ENCODE data around the gene TSPO2.
"Not testable (repeated sequence)": the region's sequence is repeated elsewhere in the genome, so short reads cannot be mapped to it uniquely, and the experiment has no call there.

TSPO2 gene, protein sequence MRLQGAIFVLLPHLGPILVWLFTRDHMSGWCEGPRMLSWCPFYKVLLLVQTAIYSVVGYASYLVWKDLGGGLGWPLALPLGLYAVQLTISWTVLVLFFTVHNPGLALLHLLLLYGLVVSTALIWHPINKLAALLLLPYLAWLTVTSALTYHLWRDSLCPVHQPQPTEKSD

DNA sequence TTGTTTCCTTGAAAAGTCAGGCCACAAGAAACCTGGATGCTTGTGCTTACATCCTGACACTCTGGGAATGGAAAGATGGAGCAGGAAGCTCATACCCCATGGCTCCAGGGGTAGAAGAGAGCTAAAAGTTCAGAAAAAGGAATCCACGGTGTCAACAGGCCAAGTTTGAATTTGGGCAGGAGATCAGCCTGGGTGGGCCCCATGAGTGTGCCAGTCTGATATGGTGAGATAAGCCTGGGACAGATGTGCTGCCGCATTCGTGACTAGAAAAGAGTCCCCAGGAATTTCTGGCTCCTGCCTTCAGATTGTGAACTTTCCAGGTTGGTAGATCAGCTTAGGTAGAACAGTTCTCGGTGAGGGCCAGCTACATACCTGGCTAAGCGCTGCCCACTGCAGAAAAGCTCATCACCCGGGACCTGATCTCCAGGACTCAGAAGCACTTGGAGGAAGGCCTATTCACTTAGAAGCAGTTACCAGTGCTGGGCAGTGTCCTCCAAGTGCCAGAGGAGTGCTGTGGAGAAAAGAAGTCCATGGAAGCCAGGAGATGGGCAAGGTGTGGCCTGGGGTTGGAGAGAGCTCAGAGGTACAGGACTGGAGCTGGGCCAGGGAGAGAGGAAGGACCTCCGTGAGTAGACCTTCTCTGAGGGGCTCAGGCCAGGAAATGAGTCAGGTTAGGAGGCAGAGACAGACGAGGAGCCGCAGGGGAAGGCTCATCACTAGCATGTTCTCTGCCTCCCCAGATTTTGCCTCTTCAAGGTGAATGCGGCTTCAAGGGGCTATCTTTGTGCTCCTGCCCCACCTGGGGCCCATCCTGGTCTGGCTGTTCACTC lies at the start of gene TSPO2:
Gene TSPO2 (plus strand): TSS at position 242 of the 830 bp plus-strand sequence. CDS start 519 bp downstream, at position 761.
- DNase-seq = no peak

DNA sequence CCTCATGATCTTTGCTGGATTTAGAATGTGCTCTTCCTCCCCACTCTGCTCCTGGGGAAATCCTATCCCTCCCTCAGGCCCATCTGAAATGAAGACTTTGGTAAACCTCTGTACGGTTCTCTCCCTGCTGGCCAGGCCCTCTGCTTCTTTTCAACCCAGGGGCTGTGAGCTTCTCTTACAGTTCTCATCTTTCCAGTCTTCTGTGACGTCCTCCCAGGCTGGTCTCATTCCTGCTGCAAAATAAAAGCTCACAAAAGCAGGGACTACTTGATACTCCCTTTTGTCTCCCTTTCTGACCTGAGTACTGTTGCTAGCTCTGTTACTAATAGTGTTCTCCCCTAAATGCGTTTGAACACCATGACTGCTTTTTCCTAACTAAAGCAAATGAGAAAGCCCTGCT lies 49.5 kb upstream of the TSPO2 start:
- DNase-seq = no peak

DNA sequence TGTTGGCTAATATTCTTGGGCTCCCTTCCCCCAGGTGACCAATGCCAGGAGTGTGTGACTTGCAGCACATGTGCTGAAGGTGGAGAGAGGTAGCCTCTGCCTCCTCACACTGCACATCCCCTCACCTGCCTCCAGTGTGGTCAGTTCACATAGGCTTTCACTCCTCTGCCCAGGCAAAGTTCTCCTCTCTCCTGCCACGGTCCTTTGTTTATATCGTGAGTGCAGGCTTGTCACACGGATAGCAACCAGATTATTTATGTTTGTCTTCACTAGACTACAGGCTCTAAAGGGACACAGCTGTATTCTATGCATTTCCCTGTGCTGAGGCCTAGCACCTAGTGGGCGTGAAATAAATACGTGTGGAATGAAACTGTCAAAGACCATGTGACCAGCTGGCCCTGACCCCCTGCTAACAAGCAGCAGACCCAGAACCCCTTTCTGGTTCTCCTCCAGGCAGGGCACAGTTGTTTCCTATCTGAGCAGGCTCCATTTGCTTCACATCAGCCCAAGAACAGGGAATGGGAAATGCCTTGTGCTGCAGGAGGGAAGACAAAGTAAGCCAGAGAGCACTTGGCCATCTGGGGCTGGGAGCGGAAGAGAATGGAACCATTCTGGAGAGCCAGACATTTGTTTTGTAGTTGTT lies 45.6 kb upstream of the TSPO2 start:
- no peak for DNase-seq

DNA sequence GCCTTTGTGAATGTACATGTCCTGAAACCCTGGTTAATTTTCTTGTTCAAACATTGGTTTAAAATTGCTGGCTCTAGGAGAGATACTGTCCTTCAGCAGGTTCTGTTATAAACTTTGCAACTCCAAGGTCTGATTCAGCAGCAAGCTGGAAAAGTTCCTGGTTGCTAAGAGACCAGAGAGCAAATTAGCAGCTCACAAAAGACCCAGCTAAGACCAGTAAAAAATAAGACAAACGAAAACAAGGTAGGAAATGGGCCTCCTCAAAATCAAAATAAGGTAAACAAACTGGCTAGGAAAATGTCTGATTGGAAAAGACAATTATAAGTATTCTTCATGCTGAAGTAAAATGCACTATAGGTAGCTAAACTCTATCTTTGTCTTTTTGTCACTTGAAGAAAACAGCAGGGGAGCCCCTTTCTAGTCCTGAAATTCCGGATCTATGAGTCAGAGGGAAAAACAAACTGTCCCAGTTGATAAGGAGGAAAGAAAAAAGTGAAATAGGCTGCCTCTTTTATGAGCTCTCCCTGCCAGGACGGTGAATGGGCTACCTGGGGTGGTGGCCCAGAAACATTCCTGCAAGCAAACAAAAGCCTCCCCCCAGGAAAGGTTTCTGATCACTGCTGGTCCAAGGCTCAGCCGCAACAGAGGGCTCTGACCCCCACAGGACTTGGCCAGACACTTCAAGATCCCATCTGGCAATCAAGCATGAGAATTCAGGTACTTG lies 44.9 kb upstream of the TSPO2 start:
- no peak for DNase-seq

DNA sequence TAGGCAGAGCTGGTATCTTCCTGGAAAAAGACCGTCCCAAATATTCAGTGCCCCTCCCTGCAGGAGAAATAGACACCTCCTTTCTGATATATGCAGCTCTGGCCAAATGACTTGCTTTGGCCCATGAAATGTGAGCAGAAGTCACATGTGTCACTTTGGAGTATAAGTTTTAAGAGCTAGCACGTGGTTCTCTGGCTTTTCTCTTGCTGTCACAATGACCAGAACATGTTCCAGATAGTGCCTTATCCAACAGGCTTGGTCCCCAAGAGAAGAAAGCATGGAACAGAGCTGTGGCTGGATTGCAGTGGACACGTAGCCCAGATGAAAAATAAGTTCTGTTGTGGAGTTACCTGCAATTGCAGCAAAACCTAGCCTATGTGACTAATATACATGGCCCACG lies 43.6 kb upstream of the TSPO2 start:
- DNase-seq = no peak

DNA sequence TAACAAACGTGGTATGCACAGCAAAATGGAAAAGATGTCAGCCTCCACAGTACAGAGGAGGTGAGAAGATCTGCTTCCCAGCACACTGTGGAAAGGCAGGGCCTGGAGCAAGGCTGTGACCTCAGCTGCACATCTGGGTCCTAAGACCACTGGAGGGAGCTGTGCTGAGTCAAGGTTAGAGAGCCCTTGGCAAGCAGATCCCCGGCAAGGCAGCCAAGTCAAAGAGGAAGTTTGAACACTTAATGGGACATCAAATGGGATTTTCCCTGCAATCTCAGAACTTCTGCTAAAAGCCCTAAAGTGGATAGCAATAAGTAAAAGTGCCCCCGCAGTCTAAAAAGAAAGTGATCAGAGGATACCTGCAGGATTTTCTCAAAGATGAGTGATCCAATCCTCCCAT lies 42.7 kb upstream of the TSPO2 start:
- peak; percentile 27 for DNase-seq

DNA sequence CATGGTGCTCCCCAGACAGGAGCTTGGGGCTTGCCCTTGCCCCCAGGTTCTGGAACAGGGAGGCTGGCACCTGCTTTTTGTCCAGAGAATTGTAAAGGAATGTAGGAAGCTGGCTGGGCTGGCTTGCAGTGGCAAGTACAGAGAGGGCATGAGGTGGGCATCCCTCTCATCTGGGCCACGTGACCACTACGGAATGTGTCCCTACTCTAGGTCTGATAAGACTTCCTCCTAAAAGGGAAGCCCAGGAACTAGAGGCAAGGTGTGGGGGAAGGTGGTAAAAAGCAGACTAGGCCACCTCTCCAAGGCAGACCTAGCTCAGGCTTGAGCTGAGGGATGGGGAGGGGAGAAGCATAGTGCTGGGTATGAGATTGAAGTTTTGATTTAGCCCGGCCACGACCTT lies 42.0 kb upstream of the TSPO2 start:
- DNase-seq = no peak

DNA sequence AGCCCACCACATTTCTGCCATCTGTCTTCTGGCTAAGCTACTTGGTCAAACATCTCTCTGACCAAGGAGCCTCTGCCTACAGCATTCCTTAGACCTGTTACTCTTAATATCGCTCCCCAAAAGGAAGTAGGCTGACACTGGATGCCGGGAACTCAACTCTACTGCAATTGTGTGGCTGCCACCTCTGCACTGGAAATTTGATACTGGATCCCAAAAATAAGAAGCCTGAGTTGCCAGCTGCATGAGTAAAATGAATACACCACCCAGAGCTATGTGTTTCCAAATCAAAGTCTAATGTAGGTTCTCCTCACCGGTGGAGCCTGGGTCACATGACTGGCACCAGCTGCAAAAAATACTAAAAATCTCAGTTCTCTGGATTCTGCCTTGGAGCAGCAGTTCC lies 40.1 kb upstream of the TSPO2 start:
- DNase-seq = no peak

DNA sequence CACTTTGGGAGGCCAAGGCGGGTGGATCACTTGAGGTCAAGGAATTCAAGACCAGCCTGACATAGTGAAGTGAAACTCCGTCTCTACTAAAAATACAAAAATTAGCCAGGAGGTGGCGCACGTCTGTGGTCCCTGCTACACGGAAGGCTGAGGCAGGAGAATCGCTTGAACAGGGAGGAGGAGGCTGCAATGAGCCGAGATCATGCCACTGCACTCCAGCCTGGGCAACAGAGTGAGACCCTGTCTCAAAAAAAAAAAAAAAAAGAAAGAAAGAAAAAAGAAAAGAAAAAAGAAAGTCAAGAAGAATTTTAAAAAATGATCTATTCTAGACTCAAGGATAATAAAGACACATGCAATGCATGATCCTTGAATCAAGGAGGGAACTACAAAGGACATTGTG lies 36.0 kb upstream of the TSPO2 start:
- DNase-seq = peak; percentile 54

DNA sequence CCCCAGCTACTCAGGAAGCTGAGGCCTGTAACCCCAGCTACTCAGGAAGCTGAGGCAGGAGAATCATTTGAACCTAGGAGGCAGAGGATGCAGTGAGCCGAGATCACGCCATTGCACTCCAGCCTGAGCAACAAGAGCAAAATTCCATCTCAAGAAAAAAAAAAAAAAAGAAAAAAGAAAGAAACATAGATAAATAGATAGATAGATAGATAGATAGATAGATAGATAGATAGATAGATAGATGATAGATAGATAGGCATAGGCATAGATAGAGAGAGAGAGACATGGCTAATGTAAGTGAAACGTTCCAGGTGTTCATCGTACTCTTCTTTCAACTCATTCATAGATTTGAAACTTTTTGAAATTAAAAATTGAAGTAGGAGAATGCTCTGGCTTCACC lies 35.3 kb upstream of the TSPO2 start:
- not testable (repeated sequence) for DNase-seq

DNA sequence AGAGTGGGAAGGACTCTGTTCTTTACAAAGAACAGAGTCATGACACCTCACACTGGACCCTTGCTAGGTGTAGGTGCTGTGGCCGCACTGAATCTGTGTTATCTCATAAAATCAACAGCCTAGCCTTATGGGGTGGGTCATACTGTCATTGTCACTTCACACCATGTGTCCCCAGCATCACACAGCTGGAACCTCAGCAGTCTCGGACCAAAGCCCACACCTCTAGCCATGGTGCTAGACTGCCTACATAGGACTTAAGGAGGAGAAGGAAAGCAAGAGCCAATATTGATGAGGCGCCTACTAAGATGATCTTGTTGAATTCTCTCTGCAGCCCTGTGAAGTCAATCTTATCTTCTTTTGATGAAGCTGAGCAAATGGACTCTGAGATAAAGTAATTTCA lies 34.3 kb upstream of the TSPO2 start:
- DNase-seq = no peak

DNA sequence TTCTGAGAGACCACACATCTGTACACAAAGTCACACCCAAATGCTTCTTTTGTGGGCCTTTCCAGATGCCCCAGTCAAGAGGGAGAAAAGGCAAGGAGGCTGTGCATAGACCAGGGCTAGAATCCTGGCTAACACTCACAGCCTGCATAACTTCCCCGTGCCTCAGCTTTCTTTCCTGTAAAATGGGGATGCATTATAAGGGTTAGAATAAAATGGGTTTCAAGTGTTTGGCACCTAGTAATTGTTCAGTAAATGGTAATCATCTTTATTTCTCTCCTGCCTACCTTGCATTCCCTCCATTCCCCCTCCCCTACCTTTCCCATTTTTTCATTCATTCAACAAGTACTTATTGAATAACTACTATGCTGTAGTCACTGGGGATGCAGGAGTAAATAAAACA lies 32.6 kb upstream of the TSPO2 start:
- no peak for DNase-seq

DNA sequence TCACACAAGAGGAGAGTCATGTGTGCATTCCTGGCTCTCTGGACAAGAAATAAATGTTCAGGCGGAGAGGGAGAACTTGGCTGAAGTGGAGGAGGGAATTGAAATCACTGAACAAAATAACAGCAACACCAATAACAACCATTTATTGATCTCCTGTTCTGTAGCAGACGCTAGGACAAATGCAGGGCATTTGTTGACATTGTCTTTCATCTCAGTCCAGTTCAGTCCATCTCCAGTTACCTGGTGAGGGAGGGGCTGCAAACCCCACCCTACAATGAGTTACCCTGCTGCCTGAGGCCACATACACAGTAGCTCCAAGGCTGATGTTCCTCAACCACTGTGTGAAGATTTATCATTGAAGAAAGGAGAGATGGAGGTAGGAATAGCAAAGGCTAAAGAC lies 30.6 kb upstream of the TSPO2 start:
- no peak for DNase-seq

DNA sequence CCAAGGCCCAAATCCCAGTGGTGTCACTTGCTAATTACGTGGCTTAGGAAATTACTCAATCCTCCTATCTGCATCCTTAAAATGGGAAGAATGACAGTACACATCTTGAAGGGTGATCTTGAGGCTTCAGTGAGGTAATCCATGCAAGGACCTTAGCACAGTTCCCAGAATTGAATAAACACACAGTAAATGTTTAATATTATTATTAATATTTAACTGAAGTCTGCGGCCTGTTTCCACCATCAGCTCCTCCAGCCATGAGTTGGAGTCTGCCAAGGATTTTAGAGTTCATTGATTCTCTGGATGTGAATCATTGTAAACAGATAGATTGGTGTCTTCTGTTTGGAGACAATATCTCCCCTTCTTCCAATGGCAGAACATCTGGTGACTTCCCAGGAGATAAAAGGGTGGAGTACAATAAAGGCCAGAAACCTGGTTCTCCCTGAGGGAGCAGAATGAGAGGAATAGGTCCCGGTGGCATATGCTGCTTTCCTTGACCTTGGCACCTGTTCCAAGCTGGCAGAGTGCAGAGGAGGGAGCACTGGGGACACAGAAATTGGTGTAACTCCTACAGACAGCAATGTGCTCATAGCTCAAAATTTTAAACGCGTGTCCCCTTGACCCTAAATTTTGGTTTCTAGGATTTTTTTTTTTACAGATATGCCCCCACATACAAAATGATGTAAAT lies 28.7 kb upstream of the TSPO2 start:
- no peak for DNase-seq

DNA sequence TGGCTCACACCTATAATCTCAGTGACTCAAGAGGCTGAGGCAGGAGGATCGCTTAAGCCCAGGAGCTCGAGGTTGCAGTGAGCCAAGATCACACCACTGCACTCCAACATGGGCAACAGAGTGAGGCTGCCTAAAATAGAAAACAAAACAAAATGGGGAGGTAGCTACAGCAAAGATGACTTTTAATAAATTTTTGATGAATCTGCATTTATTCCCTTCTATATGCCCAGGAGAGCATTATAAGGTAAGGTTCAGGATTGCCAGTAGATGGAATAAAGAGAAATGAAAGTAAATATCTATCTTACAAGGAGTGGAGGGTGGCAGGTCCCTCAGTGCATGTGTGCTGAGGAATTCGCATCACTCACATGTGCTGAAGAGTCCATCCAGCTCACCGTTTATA lies 27.5 kb upstream of the TSPO2 start:
- DNase-seq = no peak

DNA sequence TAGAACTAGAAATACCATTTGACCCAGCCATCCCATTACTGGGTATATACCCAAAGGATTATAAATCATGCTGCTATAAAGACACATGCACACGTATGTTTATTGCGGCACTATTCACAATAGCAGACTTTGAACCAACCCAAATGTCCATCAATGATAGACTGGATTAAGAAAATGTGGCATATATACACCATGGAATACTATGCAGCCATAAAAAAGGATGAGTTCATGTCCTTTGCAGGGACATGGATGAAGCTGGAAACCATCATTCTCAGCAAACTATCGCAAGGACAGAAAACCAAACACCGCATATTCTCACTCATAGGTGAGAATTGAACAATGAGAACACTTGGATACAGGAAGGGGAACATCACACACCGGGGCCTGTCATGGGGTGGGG lies 26.4 kb upstream of the TSPO2 start:
- DNase-seq = not testable (repeated sequence)

DNA sequence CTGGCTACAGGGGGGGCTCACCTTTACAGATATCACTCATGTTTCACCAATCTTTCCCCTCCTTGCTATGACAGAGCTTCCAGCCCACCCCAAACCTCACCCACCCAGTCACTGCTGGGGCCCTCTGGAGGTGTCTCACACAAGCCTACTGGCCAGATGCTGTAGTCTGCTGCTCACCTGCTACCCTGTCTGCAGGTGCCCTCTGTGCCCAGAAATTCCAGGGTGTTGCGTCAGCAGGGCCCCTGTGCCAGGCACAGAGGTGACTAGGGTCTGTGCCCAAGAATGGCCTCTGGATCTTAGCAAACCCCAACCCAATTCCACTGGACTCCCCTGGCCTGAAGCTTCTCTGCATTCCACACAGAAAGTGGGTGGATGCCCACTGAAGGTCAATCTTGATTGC lies 24.6 kb upstream of the TSPO2 start:
- no peak for DNase-seq

DNA sequence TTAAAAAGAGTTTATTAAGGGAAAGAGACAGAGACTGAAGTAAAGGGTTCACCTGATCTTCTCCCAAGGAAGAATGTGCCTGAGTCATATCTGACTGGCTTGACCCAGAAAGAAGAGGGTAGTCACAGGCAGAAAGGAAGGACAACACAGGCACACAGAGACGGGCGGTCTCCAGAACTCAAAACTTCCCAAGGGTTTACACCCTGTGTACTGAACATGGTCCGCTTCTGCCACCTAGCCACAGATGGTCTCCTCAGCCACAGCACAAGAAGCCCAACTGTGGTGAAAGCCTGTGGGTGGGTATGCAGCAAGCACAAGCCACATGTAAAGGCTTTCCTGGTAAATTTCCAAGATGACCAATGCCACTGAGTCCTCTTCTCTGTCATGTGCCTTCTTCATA lies 20.4 kb upstream of the TSPO2 start:
- DNase-seq = no peak

DNA sequence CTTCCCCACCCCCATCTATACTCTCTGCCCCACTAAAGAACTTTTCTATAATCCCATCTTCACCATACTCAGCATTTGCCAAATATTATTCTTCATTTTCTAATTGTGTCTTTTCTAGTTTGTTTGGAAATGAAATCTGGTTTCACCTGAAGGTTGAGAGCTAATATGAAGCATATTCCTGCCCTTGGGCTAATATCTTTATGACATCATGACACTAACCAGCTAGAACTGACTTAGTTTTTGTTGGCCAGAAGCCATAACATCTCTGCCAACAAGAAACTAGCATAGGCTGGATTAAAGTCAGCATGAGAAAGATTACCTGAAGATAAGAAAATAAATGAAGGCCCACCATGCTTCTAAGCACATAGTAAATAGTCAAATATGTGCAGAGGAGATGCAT lies 20.0 kb upstream of the TSPO2 start:
- DNase-seq = no peak

DNA sequence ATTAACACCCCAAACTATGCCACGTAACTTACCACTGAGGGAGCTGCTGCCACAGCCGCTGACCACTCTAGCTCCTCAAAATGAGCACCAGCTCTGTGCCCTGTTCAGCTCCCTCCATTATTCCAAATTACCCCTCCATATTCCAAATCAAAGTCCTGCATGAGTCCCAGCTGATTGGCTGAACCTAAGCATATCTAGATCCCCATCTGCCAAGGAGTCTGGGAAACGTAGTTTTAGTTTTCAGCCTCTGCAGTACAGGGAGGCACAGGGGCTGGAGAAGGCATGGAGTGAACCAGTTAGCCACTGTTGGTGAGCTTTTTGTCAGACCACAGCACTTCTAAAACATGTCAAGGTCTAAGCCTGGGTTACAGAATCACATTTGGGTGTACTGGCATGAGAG lies 19.2 kb upstream of the TSPO2 start:
- DNase-seq = no peak

DNA sequence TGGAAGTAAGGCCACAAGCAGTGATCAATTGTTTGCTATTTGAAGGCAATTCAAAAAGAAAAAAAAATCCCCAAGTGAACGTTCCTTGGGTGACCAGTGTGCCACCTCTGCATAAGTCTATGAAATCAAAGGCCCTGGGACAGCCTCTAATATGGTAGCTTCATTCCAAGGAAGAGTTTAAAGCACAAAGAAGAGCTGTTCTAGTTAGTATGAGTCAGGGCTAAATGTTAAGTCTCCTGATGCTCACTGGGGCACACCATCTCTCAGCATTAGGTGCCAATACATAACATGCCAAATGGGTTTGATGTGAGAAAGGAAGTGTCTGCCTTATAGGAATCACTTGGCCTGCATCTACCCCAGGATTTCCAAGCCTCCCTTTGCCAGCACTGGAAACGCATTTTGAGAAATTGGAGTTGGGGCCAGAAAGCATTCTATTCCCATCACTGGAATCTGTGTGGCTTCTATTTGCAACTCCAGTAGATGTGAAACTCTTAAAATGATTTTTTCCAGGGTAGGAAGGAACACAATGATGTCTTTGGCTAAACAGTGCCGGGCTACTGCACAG lies 16.2 kb upstream of the TSPO2 start:
- DNase-seq = no peak

DNA sequence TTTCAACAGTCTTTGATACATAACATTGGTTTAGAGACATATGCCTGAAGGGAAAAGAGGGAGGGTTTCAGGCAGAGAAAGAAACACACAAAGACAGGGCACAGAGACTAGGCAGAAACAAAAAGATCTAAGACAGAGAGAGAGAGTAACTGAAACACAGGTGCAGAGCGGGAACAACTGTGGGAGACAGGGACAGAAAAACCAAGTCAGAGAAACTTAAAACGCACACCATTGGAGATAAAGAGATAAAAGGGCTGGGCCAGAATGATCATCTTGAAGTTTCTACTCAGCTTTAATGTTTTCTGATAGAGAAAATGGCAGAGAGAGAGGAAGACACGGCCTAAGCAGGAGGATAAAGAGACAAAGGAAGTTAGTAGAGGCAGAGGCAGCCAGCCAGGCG lies 15.0 kb upstream of the TSPO2 start:
- DNase-seq = no peak

Data from CD4-positive, alpha-beta T cell treated with Interleukin-15 for 1 hour (primary cell).